COLO829 (cell line): ENCODE measurements around the gene CD300LG.
"Not testable (repeated sequence)": the region's sequence is repeated elsewhere in the genome, so short reads cannot be mapped to it uniquely, and the experiment has no call there.

Experiments
- DNase-seq: peaks from one replicate; pipeline ENCODE4 v3.0.0; 2012; ENCODE audit warnings: low spot score

Gene CD300LG

GRCh38 chr17:43879723-43880419 lies 32.9 kb downstream of the CD300LG start:
- no peak for DNase-seq

GRCh38 chr17:43880420-43880991 lies 33.5 kb downstream of the CD300LG start:
- peak; percentile 48 for DNase-seq

GRCh38 chr17:43881181-43881580 lies 34.2 kb downstream of the CD300LG start:
- DNase-seq = no peak

GRCh38 chr17:43881758-43882505 lies 35.0 kb downstream of the CD300LG start:
- DNase-seq = no peak

GRCh38 chr17:43882761-43883415 lies 35.9 kb downstream of the CD300LG start:
- DNase-seq = no peak

GRCh38 chr17:43888548-43888947 lies 41.6 kb downstream of the CD300LG start:
- DNase-seq = no peak

- DNase-seq = no peak
Observed at GRCh38 chr17:43890240-43890639, 43.3 kb downstream of the CD300LG start.

GRCh38 chr17:43891851-43892646 lies 45.1 kb downstream of the CD300LG start:
- DNase-seq = no peak

GRCh38 chr17:43892647-43892952 lies 45.6 kb downstream of the CD300LG start:
- no peak for DNase-seq

- not testable (repeated sequence) for DNase-seq
Observed at GRCh38 chr17:43894494-43894893, 47.5 kb downstream of the CD300LG start.

GRCh38 chr17:43897831-43898230 lies 50.9 kb downstream of the CD300LG start:
- DNase-seq = no peak

GRCh38 chr17:43898446-43898845 lies 51.5 kb downstream of the CD300LG start:
- DNase-seq = no peak

GRCh38 chr17:43900183-43900857 lies 53.3 kb downstream of the CD300LG start:
- peak; percentile 82 for DNase-seq

- DNase-seq = no peak
Observed at GRCh38 chr17:43900858-43901754, 54.1 kb downstream of the CD300LG start.

GRCh38 chr17:43901861-43902589 lies 55.0 kb downstream of the CD300LG start:
- no peak for DNase-seq

GRCh38 chr17:43905400-43905984 lies 58.5 kb downstream of the CD300LG start:
- no peak for DNase-seq

GRCh38 chr17:43905985-43906852 lies 59.2 kb downstream of the CD300LG start:
- DNase-seq = no peak

- no peak for DNase-seq
Observed at GRCh38 chr17:43906951-43907424, 60.0 kb downstream of the CD300LG start.
